GM23338 (cell line): ENCODE measurements around the gene SMIM10L1. TPM values are rescaled to one million over a fixed set of nuclear protein-coding genes. Genes with fewer than 3 reads are reported as not detected.

Experiments
- ATAC-seq: fragments of 200-7000 bp; cut with Tn5 transposase; 3 replicates; pipeline ENCODE4 v1.9.1; 2020
- DNase-seq: peaks from one replicate; pipeline ENCODE4 v3.0.0-alpha.2; 2015; ENCODE audit warnings: low spot score
- H2AFZ ChIP-seq: fragments of 200-600 bp; sonication (generic); 2 replicates; pipeline ENCODE4 v1.8.0; 2016; ENCODE audit warnings: antibody characterized with exemption, mild to moderate bottlenecking, moderate library complexity
- H3F3A ChIP-seq: fragments of 200-600 bp; sonication (generic); replicated peaks from 2 replicates; pipeline ENCODE4 v1.8.0; 2017; ENCODE audit warnings: antibody characterized with exemption, mixed run types, low read depth
- H3K27ac ChIP-seq: fragments of 200-600 bp; sonication (generic); 2 replicates; pipeline ENCODE4 v1.6.1; 2016; ENCODE audit warnings: low read depth
- H3K27me3 ChIP-seq: fragments of 200-600 bp; sonication (generic); 2 replicates; pipeline ENCODE4 v1.8.0; 2016; ENCODE audit warnings: mild to moderate bottlenecking, mixed run types, moderate library complexity; ENCODE audit not compliant: insufficient read depth
- H3K36me3 ChIP-seq: fragments of 200-600 bp; sonication (generic); 2 replicates; pipeline ENCODE4 v1.8.0; 2016; ENCODE audit warnings: mild to moderate bottlenecking; ENCODE audit not compliant: insufficient read depth
- H3K4me1 ChIP-seq: fragments of 200-600 bp; sonication (generic); 2 replicates; pipeline ENCODE4 v1.8.0; 2016; ENCODE audit warnings: mild to moderate bottlenecking, moderate library complexity; ENCODE audit not compliant: insufficient read depth
- H3K4me2 ChIP-seq: fragments of 200-600 bp; sonication (generic); 2 replicates; pipeline ENCODE4 v1.7.1; 2017; ENCODE audit warnings: mixed run types
- H3K4me3 ChIP-seq: fragments of 200-600 bp; sonication (generic); 2 replicates; pipeline ENCODE4 v1.6.1; 2016; ENCODE audit warnings: mixed run types
- H3K79me2 ChIP-seq: fragments of 200-600 bp; sonication (generic); replicated peaks from 2 replicates; pipeline ENCODE4 v1.8.0; 2017; ENCODE audit warnings: mild to moderate bottlenecking; ENCODE audit not compliant: insufficient read depth
- H3K9me2 ChIP-seq: fragments of 200-600 bp; sonication (generic); 2 replicates; pipeline ENCODE4 v1.8.0; 2017; ENCODE audit not compliant: insufficient read depth
- H4K20me1 ChIP-seq: fragments of 200-600 bp; sonication (generic); replicated peaks from 2 replicates; pipeline ENCODE4 v1.8.0; 2017; ENCODE audit warnings: mild to moderate bottlenecking; ENCODE audit not compliant: insufficient read depth
- H3K27ac Mint-ChIP-seq: 2 replicates; pipeline ENCODE4 v1.8.0; 2020; ENCODE audit warnings: inconsistent platforms, mild to moderate bottlenecking, moderate library complexity, mixed read lengths
- H3K27me3 Mint-ChIP-seq: 3 replicates; pipeline ENCODE4 v1.8.0; 2022; ENCODE audit warnings: low read depth, mild to moderate bottlenecking, moderate library complexity, mixed read lengths, inconsistent platforms; ENCODE audit not compliant: insufficient read depth, poor library complexity
- H3K36me3 Mint-ChIP-seq: 3 replicates; pipeline ENCODE4 v1.8.0; 2021; ENCODE audit warnings: low read depth, mild to moderate bottlenecking, inconsistent platforms, moderate library complexity, mixed read lengths
- H3K4me1 Mint-ChIP-seq: 3 replicates; pipeline ENCODE4 v1.8.0; 2020; ENCODE audit warnings: mild to moderate bottlenecking, inconsistent platforms, mixed read lengths
- H3K4me3 Mint-ChIP-seq: 3 replicates; pipeline ENCODE4 v1.8.0; 2021; ENCODE audit warnings: moderate library complexity, mild to moderate bottlenecking, inconsistent platforms, mixed read lengths
- H3K9me3 Mint-ChIP-seq: 3 replicates; pipeline ENCODE4 v1.8.0; 2020; ENCODE audit warnings: moderate library complexity, mild to moderate bottlenecking, inconsistent platforms, mixed read lengths
- CREB1 ChIP-seq: fragments of 250-450 bp; sonication (Bioruptor Pico); IDR thresholded peaks from 2 replicates; pipeline ENCODE4 v1.5.0; 2020; ENCODE audit warnings: low read depth, mild to moderate bottlenecking, moderate library complexity
- EZH2phosphoT487 ChIP-seq: fragments of 200-600 bp; sonication (generic); IDR thresholded peaks from one replicate; pipeline ENCODE4 v1.8.1; 2018; ENCODE audit warnings: antibody characterized with exemption; ENCODE audit not compliant: unreplicated experiment
- NANOG ChIP-seq: IDR thresholded peaks from 2 replicates; pipeline ENCODE4 v1.6.1; 2016; ENCODE audit warnings: antibody characterized with exemption, borderline replicate concordance
- STAT1 ChIP-seq: IDR thresholded peaks from one replicate; pipeline ENCODE4 v1.6.1; 2016; ENCODE audit warnings: antibody characterized with exemption; ENCODE audit not compliant: unreplicated experiment
- ZNF331 ChIP-seq: fragments of 250-450 bp; sonication (Bioruptor Pico); IDR thresholded peaks from 2 replicates; pipeline ENCODE4 v1.5.0; 2020; ENCODE audit warnings: low read depth, mild to moderate bottlenecking, moderate library complexity
- polyA plus RNA-seq: library from polyadenylated mRNA; unstranded; fragments of >200 nt; fragmentation: Nextera tagmentation; extraction: Ambion mirVana; gene quantifications from 2 replicates; pipeline ENCODE4 v1.2.1, GENCODE V29; 2016
- total RNA-seq: library from RNA; depleted of rRNA; stranded (reverse); fragments of >200 nt; shearing (Covaris generic); gene quantifications from 2 replicates; pipeline ENCODE4 v1.2.3, GENCODE V29; 2014
- TF ChIP-seq, protein P1 (sequence below): IDR thresholded peaks from 2 replicates; pipeline ENCODE4 v1.6.1; 2016; ENCODE audit warnings: antibody characterized with exemption
- TF ChIP-seq, protein P2 (sequence below), 2 experiments: fragments of 200-600 bp in 1 of 2; sonication (generic) in 1 of 2; conservative IDR thresholded peaks; 2 replicates each; pipeline versions ENCODE4 v1.5.1 to v1.6.1; 2016 to 2017; ENCODE audit warnings: antibody characterized with exemption in 2 of 2, low read depth in 2 of 2, mild to moderate bottlenecking in 2 of 2, moderate library complexity in 1 of 2
- TF ChIP-seq, protein P3 (sequence below): fragments of 250-450 bp; sonication (Bioruptor Pico); IDR thresholded peaks from 2 replicates; pipeline ENCODE4 v1.5.0; 2020; ENCODE audit warnings: mild to moderate bottlenecking, moderate library complexity

SMIM10L1 gene
- total and polyA plus RNA-seq, 2 experiments from 2014 or later: 9.3 to 22.0 TPM

DNA sequence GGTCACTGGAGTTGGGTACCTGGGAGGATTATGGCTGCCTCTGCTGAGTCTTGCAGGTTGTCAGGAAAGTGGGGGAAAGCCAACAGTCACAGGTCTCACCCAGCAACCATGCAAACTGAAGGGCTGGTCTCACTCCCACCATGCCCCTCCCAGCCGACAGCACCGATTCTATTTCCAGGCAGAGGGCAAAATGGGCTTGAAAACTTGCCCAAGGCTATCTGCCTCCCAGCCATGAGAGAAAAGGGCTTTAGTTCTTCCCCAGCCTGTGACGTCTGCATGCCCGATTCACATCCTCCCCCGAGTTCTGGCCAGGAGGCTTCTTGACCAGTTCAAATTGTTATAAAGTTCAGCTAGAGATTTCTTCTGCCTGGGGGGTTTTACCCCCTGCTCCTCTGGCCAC lies 26.7 kb upstream of the SMIM10L1 start:
- Mint-ChIP-seq H3K36me3 (peaks cover 47% of the 10 kb centered on the region), H3K27ac (peak overlapping the region; percentile 38; the same call in 1 of the 2 replicates)
- H3K4me2 ChIP-seq: no peak overlapping the region

More for the DNA sequence above, 26.7 kb upstream of the SMIM10L1 start:
- Histone ChIP-seq H3K4me1 (no peaks in the 10 kb centered on the region), H2AFZ (no peak overlapping the region), H3K79me2 (peaks cover 85% of the 10 kb centered on the region), H4K20me1 (no peaks in the 10 kb centered on the region), H3K4me3 (no peak overlapping the region), H3K9me2 (no peaks in the 10 kb centered on the region), H3F3A (no peaks in the 10 kb centered on the region), H3K27ac (no peak overlapping the region), H3K36me3 (no peaks in the 10 kb centered on the region), H3K27me3 (no peaks in the 10 kb centered on the region)
- H3K4me3 Mint-ChIP-seq: no peak overlapping the region
- no peaks in the 10 kb centered on the region; the same call in 2 of the 3 replicates for H3K4me1 Mint-ChIP-seq
- peaks cover 12% of the 10 kb centered on the region for H3K9me3 Mint-ChIP-seq
- TF ChIP-seq, protein P1, sequence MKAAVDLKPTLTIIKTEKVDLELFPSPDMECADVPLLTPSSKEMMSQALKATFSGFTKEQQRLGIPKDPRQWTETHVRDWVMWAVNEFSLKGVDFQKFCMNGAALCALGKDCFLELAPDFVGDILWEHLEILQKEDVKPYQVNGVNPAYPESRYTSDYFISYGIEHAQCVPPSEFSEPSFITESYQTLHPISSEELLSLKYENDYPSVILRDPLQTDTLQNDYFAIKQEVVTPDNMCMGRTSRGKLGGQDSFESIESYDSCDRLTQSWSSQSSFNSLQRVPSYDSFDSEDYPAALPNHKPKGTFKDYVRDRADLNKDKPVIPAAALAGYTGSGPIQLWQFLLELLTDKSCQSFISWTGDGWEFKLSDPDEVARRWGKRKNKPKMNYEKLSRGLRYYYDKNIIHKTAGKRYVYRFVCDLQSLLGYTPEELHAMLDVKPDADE: no peak
- TF ChIP-seq, protein P2, sequence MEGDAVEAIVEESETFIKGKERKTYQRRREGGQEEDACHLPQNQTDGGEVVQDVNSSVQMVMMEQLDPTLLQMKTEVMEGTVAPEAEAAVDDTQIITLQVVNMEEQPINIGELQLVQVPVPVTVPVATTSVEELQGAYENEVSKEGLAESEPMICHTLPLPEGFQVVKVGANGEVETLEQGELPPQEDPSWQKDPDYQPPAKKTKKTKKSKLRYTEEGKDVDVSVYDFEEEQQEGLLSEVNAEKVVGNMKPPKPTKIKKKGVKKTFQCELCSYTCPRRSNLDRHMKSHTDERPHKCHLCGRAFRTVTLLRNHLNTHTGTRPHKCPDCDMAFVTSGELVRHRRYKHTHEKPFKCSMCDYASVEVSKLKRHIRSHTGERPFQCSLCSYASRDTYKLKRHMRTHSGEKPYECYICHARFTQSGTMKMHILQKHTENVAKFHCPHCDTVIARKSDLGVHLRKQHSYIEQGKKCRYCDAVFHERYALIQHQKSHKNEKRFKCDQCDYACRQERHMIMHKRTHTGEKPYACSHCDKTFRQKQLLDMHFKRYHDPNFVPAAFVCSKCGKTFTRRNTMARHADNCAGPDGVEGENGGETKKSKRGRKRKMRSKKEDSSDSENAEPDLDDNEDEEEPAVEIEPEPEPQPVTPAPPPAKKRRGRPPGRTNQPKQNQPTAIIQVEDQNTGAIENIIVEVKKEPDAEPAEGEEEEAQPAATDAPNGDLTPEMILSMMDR (conservative IDR thresholded peaks at IDR 0.05; ENCODE audit: low read depth in 2 of 2): no peak
- TF ChIP-seq, protein P3, sequence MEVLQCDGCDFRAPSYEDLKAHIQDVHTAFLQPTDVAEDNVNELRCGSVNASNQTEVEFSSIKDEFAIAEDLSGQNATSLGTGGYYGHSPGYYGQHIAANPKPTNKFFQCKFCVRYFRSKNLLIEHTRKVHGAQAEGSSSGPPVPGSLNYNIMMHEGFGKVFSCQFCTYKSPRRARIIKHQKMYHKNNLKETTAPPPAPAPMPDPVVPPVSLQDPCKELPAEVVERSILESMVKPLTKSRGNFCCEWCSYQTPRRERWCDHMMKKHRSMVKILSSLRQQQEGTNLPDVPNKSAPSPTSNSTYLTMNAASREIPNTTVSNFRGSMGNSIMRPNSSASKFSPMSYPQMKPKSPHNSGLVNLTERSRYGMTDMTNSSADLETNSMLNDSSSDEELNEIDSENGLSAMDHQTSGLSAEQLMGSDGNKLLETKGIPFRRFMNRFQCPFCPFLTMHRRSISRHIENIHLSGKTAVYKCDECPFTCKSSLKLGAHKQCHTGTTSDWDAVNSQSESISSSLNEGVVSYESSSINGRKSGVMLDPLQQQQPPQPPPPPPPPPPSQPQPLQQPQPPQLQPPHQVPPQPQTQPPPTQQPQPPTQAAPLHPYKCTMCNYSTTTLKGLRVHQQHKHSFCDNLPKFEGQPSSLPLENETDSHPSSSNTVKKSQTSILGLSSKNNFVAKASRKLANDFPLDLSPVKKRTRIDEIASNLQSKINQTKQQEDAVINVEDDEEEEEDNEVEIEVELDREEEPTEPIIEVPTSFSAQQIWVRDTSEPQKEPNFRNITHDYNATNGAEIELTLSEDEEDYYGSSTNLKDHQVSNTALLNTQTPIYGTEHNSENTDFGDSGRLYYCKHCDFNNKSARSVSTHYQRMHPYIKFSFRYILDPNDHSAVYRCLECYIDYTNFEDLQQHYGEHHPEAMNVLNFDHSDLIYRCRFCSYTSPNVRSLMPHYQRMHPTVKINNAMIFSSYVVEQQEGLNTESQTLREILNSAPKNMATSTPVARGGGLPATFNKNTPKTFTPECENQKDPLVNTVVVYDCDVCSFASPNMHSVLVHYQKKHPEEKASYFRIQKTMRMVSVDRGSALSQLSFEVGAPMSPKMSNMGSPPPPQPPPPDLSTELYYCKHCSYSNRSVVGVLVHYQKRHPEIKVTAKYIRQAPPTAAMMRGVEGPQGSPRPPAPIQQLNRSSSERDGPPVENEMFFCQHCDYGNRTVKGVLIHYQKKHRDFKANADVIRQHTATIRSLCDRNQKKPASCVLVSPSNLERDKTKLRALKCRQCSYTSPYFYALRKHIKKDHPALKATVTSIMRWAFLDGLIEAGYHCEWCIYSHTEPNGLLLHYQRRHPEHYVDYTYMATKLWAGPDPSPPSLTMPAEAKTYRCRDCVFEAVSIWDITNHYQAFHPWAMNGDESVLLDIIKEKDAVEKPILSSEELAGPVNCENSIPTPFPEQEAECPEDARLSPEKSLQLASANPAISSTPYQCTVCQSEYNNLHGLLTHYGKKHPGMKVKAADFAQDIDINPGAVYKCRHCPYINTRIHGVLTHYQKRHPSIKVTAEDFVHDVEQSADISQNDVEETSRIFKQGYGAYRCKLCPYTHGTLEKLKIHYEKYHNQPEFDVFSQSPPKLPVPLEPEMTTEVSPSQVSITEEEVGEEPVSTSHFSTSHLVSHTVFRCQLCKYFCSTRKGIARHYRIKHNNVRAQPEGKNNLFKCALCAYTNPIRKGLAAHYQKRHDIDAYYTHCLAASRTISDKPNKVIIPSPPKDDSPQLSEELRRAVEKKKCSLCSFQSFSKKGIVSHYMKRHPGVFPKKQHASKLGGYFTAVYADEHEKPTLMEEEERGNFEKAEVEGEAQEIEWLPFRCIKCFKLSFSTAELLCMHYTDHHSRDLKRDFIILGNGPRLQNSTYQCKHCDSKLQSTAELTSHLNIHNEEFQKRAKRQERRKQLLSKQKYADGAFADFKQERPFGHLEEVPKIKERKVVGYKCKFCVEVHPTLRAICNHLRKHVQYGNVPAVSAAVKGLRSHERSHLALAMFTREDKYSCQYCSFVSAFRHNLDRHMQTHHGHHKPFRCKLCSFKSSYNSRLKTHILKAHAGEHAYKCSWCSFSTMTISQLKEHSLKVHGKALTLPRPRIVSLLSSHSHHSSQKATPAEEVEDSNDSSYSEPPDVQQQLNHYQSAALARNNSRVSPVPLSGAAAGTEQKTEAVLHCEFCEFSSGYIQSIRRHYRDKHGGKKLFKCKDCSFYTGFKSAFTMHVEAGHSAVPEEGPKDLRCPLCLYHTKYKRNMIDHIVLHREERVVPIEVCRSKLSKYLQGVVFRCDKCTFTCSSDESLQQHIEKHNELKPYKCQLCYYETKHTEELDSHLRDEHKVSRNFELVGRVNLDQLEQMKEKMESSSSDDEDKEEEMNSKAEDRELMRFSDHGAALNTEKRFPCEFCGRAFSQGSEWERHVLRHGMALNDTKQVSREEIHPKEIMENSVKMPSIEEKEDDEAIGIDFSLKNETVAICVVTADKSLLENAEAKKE (CRISPR knock-in tag): no peak
- TF ChIP-seq CREB1 (CRISPR knock-in tag) (no peak), STAT1 (no peak), EZH2phosphoT487 (no peak), NANOG (no peak), ZNF331 (no peak)
- DNase-seq (no peak), ATAC-seq (no peak)
- H3K27me3 Mint-ChIP-seq: peaks cover 8% of the 10 kb centered on the region
